DND-41 (cell line): Measurements from ENCODE around the gene TMEM175.

Experiments
- CTCF ChIP-seq: IDR thresholded peaks from 2 replicates; pipeline ENCODE4 v1.5.1; 2012; ENCODE audit warnings: borderline replicate concordance, low read length, moderate library complexity, mild to moderate bottlenecking; ENCODE audit not compliant: poor library complexity, severe bottlenecking; ENCODE audit errors: extremely low read depth
- EZH2 ChIP-seq: IDR thresholded peaks from 3 replicates; pipeline ENCODE4 v1.6.1; 2012; ENCODE audit warnings: borderline replicate concordance, low read depth, mild to moderate bottlenecking, moderate library complexity, low read length, inconsistent platforms; ENCODE audit not compliant: severe bottlenecking

- TF ChIP-seq CTCF (no peak), EZH2 (no peak)
Observed at GRCh38 chr4:985123-985830, 53.0 kb downstream of the TMEM175 start.
